Raji (cell line): ENCODE measurements around the gene ECEL1.

ENCODE experiments used
- POLR2A ChIP-seq: IDR thresholded peaks from 2 replicates; pipeline ENCODE4 v1.6.1; 2011; ENCODE audit warnings: low read depth, low read length, control low read depth; ENCODE audit not compliant: insufficient read depth

The ECEL1 gene

DNA sequence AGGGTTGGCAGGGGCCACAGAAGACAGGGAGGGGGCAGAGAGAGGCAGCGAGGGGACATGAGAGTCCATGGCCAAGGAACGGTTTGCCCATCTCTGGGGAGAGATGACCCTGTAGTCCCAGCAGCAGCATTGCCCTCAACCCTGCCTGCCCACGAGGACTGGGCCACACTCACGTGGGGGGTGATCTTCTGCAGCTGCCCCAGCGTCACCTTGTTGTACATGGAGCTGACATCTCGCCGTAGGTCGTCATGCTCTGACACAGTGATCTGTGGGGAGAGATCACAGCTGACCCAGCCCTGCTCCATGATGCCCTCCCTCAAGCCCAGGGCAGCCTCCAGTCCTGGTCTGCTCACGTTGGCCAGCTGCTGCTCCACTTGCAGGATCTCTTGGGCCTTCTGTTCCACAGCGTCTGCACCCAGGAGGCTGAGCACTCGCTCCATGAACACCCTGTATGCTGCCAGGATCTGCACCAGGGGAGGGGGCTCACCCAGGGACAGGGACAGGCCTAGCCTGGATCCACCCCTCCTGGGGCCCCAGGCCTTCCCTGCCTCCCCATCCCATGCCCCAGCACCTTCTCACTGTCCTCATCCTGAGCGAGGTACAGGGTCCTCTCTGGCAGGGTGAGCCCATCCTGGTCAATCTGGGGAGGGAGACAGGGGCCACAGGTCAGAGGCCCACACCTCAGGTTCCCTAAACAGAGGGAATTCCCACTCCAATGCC lies 2.8 kb downstream of the ECEL1 start:
- 0 out of 2 replicates have a peak, but pooled peaks have one; percentile 8 for TF ChIP-seq POLR2A

DNA sequence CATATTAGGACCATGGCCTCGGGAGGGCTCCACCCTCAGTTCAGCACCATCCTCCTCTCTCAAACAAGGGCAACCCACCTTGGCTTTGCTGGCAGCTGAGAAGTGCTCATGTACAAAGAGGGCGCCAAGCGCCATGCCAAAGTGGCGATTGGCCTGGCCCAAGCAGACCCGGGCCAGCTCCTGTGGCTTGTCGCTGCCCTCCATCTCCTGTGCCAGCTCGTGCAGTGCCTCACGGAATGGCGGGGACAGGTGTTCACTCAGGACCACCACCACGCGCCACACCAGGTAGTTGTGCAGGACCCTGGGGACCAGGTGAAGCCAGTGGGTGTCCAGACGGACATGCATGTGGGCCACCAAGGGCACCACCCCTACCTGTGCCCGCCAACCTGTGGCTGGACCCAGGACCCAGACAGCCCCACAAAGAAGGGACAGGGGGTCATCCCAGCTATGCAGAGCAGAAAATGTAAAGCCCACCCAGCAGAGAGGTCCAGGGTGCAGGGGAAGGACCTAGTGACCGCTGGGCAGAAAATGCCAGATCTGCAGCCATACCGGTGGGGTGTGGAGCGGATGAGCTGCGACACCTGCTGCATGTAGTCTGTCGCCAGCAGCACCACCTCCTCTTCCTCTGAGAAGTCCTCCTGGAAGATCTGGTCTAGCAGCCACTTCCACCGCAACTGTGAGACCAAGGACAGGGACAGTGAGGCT lies 3.6 kb downstream of the ECEL1 start:
- no peak for TF ChIP-seq POLR2A

DNA sequence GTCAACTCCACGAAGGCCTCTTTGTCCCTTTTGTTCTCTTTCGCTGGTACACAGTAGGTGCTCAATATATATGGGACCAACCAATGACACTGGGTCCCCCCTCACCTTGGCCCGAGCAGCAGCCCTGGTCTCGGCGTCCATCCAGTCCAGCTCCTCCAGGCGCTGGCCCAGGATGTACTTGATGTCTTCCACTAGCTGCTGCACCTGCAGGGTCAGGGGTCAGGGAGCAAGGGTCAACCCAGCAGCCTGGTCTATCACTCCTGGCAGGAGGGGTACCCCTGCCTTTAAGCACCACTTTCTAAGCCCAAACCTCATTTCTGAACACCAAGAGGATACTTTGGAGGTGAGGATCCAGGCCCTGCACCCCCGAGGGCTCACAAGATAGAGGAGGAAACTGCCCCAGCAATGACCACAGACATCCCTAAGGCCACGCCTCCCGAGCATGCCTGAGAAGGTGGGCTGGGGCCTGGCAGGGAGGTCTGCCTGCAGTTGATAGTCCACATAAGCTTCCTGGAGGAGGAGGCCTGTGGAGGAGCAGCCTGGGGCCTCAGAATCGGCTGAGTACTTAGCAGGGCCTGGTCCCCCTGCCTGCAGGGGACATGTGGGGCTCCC lies 4.2 kb downstream of the ECEL1 start:
- no peak for TF ChIP-seq POLR2A

DNA sequence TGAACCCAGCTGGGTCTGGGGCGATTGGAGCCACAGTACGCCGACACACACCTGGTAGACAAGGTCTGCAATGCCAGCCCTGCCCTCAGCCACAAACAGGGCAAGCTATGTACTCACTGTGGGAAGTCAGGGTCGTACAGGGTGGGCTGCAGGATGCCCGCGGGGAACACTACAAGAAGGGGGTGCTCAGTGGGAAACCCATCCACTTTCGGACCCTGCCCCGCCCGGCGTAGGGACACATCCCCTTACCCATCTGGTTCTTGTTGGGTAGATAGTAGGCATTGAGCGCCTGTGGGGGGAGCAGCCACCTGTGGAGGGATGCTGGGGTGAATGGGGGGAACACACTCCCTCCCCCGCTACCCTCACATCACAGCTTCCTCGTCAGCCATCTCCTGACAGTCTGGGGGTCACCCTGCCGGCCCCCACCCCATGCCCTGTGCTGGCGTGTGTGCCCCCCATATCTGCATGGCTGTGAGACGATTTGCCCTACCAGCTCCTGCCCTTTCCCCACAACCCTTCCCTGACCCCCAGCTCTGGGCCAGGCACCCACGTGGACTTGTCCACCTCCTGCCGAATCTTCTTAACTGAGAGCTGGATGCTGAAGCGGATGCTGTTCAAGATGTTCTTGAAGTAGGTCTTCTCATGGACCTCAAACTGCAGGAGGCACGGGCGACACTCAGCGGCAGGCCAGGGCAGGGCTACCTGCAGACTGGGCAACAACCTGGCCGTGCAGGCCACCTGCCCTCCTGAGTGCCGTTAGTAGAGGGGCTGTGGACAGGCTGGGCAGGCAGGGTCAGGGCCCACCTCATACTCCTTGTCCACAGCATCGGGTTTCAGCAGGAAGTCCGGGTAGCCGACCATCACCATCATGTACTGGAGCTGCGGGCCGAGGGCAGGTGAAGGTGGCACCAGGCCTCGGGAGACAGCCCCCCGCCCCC lies 5.1 kb downstream of the ECEL1 start:
- TF ChIP-seq POLR2A: no peak

DNA sequence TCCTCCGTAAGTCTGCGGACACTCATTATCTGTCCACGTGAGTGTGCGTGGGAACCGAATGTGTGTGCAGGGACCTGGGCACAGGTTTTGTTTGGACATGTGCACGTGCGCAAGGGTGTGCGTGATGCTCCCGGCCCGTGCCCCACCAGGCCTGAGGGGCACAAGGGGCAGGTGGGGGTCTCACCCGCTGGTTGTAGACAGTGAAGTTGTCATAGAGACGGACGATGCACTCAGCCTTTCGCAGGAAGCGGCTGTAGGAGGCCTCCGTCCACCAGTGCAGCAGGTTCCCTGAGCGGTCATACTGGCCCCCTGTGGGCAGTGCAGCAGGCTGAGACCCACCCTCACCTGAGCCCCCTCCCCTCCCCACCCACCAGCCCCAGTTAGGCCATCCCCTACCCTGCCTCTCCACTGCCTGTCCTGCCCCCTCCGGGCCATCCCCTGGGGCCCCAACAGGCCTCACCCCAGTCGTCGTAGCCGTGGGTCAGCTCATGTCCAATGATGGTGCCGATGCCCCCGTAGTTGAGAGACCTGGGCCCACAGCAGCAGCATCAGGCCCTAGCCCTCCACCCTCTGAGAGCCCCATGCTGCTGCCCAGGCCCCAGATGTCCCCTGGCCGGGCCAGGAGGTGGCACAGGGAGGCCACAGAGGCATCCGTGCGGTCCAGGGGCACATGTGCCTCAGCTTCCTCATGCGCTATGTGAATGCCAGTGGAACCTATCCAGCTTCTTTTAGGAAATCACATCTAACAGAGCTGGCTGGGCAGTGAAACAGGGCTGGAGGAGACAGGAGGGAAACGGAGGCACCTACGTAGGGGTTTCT lies 6.1 kb downstream of the ECEL1 start:
- TF ChIP-seq POLR2A: no peak

DNA sequence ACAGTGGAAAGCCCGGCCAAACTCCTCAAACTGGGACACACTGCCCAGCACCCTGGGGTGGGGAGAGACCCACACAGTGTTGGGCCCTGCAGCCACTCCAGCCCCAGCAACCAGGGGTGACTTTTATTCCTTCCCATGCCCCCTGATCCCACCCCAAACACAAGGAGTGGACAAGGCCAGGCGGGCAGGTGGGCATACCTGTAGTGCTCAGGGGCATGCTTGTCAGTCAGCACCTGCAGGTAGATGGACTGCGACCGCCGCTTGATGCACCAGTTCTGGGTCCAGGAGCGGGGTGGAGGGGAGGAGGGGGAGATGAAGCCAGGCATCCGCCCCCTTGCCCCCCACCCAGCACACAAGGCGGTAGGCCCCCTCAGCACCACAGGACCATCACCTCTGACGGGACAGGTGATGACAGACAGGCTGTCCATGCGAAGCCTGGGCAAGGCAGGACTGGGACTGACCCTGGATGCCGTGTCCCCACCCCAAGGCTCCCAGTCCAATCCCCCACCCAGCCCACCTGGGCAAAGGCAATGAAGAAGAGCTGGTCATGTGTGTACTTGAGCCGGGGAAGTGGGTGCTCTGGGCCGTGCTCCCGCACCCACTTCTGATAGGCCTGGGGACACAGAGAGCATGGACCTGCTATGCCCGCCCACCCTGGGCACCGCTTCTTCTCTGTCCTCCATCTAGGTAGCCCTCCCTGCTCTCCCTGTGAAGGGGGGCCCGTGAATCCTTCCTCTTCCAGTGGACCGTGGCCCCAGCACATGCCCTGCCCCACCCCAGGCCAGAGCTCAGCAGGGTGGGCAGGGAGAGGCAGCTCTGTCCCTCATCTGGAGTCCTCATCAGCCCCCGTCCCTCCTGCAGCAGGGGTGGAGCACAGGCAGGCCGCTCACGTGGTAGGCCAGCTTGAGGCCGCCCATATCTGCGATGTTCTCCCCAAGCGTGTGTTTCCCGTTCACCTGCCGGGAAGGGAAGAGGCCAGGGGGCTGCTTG lies 7.1 kb downstream of the ECEL1 start:
- no peak for TF ChIP-seq POLR2A

DNA sequence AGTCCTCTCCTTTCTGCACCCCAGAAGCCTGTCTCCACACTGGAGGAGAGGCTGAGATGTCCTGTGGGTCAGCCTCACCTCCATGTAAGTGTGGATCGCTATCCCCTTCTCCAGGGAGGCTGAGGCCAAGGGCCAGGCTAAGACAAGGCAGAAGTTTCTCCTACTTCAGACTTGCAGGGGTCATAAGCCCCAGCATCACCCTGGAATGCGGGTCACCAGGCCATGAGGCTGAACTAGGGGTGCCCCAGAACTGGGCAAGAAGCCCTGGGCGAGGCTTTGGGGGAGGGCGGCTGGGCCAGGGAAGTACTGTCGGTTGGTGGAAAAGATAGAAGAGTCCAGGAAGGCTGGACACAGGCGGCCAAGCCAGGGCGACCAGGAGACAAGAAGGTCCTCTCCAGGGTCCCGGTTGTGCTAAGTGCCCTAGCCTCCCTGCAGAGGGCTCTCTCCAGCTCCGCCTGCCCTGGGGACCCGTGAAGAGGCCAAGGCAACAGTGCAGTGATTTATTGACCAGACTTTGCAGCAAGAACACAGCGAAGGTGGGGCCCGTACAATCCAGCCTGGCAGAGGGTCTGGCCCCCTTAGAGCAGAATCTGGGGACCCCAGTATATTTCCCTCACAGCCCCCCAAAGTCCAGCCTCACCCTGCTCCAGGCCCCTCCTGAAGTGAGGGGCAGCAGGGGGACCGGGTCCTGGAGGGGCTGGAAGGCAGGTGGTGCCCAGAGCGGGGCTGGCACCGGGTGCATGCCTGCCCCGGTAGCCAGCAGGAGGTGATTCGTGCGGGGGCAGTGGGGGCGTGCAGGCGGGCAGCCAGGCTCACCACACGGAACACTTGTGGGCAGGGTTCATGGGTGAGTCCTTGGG lies 8.1 kb downstream of the ECEL1 start:
- TF ChIP-seq POLR2A: no peak

DNA sequence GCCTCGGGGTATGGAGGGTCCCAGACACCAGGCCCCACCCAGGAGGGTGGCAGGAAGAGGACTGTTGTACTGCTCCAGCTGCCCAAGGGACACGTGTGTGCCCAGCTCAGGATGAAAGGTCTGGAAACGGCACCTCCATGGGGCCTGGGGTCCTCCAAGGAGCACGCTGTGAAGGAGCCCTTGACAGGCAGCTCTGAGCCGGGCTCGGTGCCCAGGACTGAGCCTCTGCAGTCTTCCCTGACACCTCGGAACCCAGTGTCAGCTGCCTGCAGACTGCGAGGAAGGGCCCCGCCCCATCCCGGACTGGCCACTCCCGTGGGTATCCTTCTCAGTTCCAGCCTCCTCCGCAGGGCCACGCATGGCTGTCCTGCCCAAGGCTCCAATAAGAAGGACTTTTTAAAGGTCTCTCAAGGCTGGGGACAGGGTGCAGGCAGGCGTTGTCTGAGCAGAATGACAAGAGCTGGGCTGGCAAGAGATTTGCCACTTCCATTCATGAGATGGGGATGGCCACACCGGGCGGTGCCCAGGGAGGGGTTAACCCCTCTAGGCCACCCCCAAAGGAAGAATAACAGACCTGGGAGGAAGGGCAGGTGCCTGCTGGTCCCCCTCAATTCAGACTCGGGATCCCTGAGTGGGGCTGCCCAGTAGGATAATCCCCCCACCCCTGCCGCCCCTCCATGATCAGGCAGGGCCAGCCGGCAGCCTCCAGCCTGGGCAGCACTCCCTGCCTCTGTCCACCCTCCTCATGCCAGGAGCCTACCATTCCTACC lies 8.9 kb downstream of the ECEL1 start:
- TF ChIP-seq POLR2A: no peak

DNA sequence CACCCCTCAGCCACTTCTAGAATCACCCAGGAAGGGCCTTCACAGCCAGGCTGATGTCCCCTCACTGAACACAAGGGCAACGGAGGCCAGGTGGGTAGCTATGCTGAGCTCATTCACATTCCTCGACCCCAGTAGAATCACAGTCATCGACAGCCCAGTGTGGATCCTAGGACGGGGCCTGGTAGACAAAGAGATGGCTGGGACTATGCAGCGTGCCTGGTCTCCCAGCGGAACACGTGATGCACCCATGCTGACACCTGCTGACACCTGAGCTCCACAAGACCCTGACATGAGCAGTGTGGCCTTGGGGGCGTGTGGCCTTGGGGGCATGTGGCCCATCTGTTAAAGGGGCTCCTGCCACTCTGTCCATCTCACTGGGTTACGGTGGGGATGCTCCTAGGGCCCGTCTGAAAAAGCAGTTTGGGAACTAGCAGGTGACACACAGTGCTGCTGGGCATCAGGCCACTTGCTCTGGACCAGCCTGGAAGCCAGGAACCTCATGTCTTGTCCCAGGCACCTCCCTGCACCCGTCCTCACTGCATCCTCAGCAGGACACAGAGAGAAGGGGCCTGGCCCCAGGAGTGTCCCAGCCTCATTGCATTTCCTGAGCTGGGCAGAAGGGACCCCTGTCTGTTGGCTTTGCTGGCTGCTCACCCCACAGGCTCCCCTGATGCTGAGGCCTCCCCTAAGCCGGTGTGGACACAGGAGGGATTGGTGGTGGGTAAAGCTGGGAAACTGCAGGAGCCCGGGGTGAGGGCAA lies 9.7 kb downstream of the ECEL1 start:
- TF ChIP-seq POLR2A: no peak

DNA sequence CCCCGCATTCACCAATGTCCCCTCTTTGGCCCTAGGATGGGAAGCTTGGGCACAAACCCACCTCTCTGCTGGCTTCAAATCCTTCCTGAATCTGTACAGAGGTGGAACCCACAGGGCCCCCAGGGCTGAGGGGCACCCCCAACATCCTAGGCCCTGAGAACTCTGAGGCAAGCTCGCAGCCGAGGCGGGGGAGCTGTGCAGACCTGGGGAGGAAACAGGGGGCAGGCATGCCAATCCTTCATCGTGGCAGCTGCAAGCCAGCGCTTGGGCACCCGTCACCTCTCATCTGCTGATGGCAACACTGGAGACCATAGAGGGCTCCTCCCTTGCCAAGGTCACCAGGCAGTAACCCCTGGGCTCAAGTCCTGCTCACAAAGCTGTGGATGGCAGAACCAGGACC lies 10.8 kb downstream of the ECEL1 start:
- no peak for TF ChIP-seq POLR2A

DNA sequence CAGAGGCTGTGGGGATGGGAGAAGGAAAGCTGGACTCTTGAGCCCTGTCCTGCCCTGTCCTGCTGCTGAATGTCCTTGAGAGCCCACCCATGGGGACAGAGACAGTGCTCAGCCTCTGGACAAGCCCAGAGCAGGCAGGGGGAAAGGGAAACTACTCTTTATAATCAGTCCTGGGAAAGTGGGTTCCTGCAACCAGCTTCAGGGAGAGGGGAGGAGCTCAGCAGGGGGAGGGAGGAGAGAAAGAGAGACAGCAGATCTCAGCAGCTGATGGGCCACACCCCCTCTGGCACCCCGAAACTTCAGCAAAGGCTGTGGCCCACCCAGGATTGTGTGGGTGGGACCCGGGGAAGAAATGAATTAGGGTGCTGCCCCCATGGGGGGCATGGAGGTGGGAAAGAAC lies 11.6 kb downstream of the ECEL1 start:
- TF ChIP-seq POLR2A: no peak

DNA sequence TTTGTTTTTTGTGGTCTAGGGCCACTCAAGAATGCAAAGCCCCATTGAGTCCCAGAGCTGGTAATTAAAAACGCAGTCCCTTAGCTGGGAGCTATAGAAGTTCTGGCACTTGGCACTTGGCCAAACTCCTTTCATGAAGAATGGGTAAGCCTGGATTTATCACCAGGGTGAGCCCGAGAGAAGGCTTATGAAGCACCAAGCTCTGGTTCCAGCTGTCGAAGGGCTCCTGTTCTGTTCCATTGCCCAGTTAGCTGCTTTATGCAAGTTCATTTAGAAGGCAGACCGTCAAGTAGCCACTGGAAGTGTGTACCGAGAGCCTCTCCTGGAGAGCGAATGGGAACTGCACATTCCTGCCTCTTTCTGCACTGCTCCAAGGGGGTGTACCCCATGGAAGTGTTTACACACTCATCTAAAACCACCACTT lies 14.2 kb downstream of the ECEL1 start:
- TF ChIP-seq POLR2A: no peak
